Ovary (tissue), 9 donors: ENCODE data around the gene ACAP3. TPM values are rescaled to one million over a fixed set of nuclear protein-coding genes. Genes with fewer than 3 reads are reported as not detected.

Experiments
- DNase-seq, 5 donors: peaks; one replicate each; pipeline ENCODE4 v3.0.0-alpha.2; 2019 to 2020
- H3K27ac ChIP-seq, 2 donors: fragments of 200-600 bp; one replicate each; pipeline versions ENCODE4 v1.5.1 to v1.8.0; 2019 to 2022
- H3K27me3 ChIP-seq: fragments of 200-600 bp; one replicate; pipeline ENCODE4 v1.8.0; 2022
- H3K36me3 ChIP-seq: fragments of 200-600 bp; sonication (generic); one replicate; pipeline ENCODE4 v1.5.1; 2019
- H3K4me1 ChIP-seq: one replicate; pipeline ENCODE4 v1.8.1; 2013; ENCODE audit warnings: mild to moderate bottlenecking, moderate library complexity; ENCODE audit not compliant: insufficient read depth
- H3K4me3 ChIP-seq: fragments of 200-600 bp; sonication (generic); one replicate; pipeline ENCODE4 v1.5.1; 2017
- H3K9me3 ChIP-seq, 2 donors: fragments of 200-600 bp in 1 of 2; sonication (generic) in 1 of 2; one replicate each; pipeline versions ENCODE4 v1.5.1 to v1.8.1; 2013 to 2019; ENCODE audit warnings: mild to moderate bottlenecking in 1 of 2, moderate library complexity in 1 of 2
- EP300 ChIP-seq: sonication (generic); formaldehyde crosslinking; IDR thresholded peaks from one replicate; pipeline ENCODE4 v1.6.1; 2017; ENCODE audit warnings: antibody characterized with exemption
- POLR2A ChIP-seq: fragments of 450-650 bp; IDR thresholded peaks from one replicate; pipeline ENCODE4 v1.6.1; 2017; ENCODE audit warnings: antibody characterized with exemption, mild to moderate bottlenecking, moderate library complexity
- WGBS, 3 donors: extraction: QIAGEN DNeasy Blood & Tissue Kit in 1 of 3; methylation state at CpG; one replicate each; pipeline versions ENCODE4 v1.1.5 to v1.1.7; 2013 to 2017; 5-methylcytosine and 5-hydroxymethylcytosine counted together
- intact Hi-C, 4 donors: fragments of 100-400 bp; cut with DNase I; formaldehyde crosslinking; loops; one replicate each; pipeline versions ENCODE4 v1.11.0 to v1.15.1; 2022 to 2023
- polyA plus RNA-seq, 2 donors: library from polyadenylated mRNA; stranded (reverse); fragments of 200-250 nt in 1 of 2; fragments of 350-450 nt in 1 of 2; fragmentation: Illumina TruSeq in 1 of 2; extraction: RNeasy Lipid Tissue Mini Kit (QIAGEN cat#74804) in 1 of 2; gene quantifications; one replicate each; pipeline ENCODE4 v1.2.3, GENCODE V29; 2013 to 2014
- total RNA-seq, 7 donors: library from RNA; depleted of rRNA in 2 of 7; stranded (reverse); fragments of >200 nt in 2 of 7; fragmentation: NEBNext Ultra II Directional in 3 of 7; extraction: Animal tissue kit (Norgen Biotek cat#: 25700) in 3 of 7; gene quantifications; one replicate each; pipeline versions ENCODE4 v1.1.0 to v1.2.4, GENCODE V29; 2016 to 2023
- TF ChIP-seq, protein P1 (sequence below), 3 donors: fragments of 450-650 bp in 2 of 3; fragments of 200-600 bp in 1 of 3; IDR thresholded peaks; one replicate each; pipeline versions ENCODE4 v1.5.1 to v1.8.0; 2016 to 2022; ENCODE audit warnings: antibody characterized with exemption in 3 of 3, mild to moderate bottlenecking in 1 of 3
- donor health status: DM: no; HTN: no; CAD: no; lungs with moderate emphysema.
- donor health status: DM: no; HTN: no; CAD: no.
- donor health status: Bipolar disorder and iron deficiency.
- donor health status: DM: yes; HTN: yes; CAD: no.
- donor health status: DM: no; HTN: no; CAD: no.
- donor health status: DM: yes; HTN: yes; CAD: no.

ACAP3 gene
- total and polyA plus RNA-seq, 9 donors: 3.5 to 62.4 (median 45.1) TPM

DNA sequence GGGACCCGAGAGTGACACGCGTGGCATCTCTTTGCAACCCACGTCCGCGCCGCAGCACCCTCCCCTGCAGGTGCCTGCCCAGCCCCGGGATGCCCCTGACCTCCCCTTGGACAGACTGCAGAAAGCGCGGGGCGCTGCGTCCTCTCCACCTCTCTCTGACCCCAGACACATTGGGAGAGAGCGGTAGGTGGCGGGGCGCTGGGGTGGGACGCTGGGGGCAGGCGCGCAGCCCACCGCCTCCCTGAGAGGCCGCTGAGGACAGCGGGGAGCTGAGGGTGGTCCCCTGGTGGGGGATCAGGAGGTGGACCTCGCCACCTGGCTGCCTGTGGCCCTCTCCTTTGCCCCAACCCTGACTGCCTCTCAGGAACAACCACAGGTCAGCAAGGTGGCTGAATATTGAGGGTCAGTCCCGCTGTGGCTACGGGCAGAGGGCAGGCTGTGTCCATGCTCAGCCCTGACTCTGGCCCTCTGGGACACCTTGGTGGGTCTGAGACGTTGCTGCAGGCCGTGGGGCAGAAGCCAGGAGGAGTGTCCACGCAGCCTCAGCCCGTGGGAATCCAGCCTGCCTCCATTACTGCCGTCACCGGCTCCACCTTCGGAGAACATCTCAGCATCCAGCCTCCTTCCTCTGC is 33.3 kb downstream of the ACAP3 start:
- TF ChIP-seq, protein P1, sequence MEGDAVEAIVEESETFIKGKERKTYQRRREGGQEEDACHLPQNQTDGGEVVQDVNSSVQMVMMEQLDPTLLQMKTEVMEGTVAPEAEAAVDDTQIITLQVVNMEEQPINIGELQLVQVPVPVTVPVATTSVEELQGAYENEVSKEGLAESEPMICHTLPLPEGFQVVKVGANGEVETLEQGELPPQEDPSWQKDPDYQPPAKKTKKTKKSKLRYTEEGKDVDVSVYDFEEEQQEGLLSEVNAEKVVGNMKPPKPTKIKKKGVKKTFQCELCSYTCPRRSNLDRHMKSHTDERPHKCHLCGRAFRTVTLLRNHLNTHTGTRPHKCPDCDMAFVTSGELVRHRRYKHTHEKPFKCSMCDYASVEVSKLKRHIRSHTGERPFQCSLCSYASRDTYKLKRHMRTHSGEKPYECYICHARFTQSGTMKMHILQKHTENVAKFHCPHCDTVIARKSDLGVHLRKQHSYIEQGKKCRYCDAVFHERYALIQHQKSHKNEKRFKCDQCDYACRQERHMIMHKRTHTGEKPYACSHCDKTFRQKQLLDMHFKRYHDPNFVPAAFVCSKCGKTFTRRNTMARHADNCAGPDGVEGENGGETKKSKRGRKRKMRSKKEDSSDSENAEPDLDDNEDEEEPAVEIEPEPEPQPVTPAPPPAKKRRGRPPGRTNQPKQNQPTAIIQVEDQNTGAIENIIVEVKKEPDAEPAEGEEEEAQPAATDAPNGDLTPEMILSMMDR (IDR thresholded peaks at IDR 0.05): no peak
- TF ChIP-seq POLR2A (no peak), EP300 (no peak)
- Histone ChIP-seq H3K36me3 (no peaks in the 10 kb centered on the region), H3K27me3 (no peaks in the 10 kb centered on the region), H3K4me3 (peak overlapping the region; percentile 82), H3K4me1 (peaks cover 28% of the 10 kb centered on the region), H3K27ac (peak overlapping the region; percentile 40 to 50), H3K9me3 (no peaks in the 10 kb centered on the region)
- WGBS, 3 donors: 11 to 22% (median 13%) methylated on average over 14 to 31 of the region's 31 CpGs
- DNase-seq: peak in 1 of 5 donors; percentile 44
- intact Hi-C loops: no loop called here

DNA sequence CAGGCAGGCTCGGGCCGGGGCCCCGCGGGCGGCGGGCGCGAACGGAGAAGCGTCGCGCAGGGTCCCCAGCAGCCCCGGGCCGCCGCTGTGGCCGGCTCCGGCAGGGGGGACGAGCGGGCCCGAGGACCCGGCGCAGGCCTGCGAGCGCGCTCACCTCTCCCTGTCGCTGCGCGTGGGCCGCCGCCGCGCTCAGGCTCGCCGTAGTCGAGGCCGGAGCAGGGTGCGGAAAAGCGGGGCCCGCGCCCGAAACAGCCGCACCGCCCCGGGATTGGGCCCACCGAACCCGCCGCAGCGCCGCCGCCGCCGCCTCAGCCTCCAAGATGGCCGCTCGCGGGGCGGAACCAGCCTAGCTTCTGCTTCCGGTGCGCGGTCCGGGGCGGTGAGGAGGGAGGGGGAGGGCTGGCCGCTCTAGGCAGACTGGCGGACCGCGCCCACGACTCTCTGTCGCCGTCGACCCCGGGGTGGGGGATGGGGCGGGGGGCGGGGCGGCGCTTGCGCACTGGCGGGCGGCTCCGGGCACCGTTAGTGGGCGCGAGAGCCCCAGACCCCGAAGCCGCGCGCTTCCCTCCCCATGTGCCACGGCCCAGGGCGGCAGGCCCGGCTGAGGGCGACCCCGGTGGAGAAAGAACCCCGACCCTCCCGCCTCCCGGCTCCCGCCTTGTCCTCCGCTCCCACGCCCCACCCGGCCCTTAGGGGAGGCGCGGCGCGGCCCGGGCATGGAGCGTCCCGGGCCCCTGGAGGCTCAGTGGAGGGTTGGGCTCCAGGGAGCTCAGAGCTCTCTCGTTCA is 34.0 kb downstream of the ACAP3 start, which contains the start of gene UBE2J2:
Gene UBE2J2, minus strand, starts transcription at position 343 of the 787 bp plus-strand sequence. CDS start 5,862 bp downstream, outside the sequence.
- no peaks in the 10 kb centered on the region for H3K36me3 ChIP-seq
- no peaks in the 10 kb centered on the region for H3K9me3 ChIP-seq
- no peaks in the 10 kb centered on the region for H3K27me3 ChIP-seq
- peak; percentile 69 for TF ChIP-seq POLR2A
- TF ChIP-seq, protein P1 (IDR thresholded peaks at IDR 0.05): no peak
- H3K27ac ChIP-seq: peak within 1 kb of the TSS; percentile 40 to 50
- intact Hi-C loops: loop anchor here in 1 of 4 donors (1.0 kb wide), 1 partner anchor 76 kb away; the partner anchor contains the start of gene DVL1
- 0 to 1% (median 0%) methylated on average over 8 to 105 of the region's 105 CpGs for WGBS, 3 donors
- peaks cover 28% of the 10 kb centered on the region for H3K4me1 ChIP-seq
- peak within 1 kb of the TSS; percentile 82 for H3K4me3 ChIP-seq
- peak; percentile 93 to 95 (median 95) for DNase-seq

DNA sequence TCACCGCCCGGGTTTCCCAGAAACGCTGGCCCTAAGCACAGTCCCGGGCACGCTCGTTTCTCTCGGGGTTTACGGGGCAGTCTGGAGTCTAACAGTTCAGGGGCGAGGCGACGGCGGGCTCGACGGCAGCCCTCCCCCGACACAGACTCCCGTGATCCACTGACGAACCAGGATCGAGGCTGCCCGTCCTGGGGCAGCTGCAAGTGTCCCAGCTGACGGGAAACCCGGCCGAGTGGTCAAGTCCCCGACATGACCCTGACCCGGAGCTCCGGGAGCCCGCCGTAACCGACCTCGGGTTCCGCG is 34.6 kb downstream of the ACAP3 start:
- TF ChIP-seq EP300 (no peak), POLR2A (no peak)
- TF ChIP-seq, protein P1 (IDR thresholded peaks at IDR 0.05): no peak
- H3K4me3 ChIP-seq: peak overlapping the region; percentile 82
- H3K27me3 ChIP-seq: no peaks in the 10 kb centered on the region
- H3K9me3 ChIP-seq: no peaks in the 10 kb centered on the region
- intact Hi-C loops: loop anchor here in 1 of 4 donors (1.0 kb wide), 1 partner anchor 76 kb away; the partner anchor contains the start of gene DVL1
- DNase-seq: peak in 2 of 5 donors; percentile 51 to 54
- H3K27ac ChIP-seq: peak overlapping the region; percentile 25 to 50
- no peaks in the 10 kb centered on the region for H3K36me3 ChIP-seq
- peaks cover 28% of the 10 kb centered on the region for H3K4me1 ChIP-seq
- 0 to 1% (median 0%) methylated on average over 15 to 31 of the region's 31 CpGs for WGBS, 3 donors

DNA sequence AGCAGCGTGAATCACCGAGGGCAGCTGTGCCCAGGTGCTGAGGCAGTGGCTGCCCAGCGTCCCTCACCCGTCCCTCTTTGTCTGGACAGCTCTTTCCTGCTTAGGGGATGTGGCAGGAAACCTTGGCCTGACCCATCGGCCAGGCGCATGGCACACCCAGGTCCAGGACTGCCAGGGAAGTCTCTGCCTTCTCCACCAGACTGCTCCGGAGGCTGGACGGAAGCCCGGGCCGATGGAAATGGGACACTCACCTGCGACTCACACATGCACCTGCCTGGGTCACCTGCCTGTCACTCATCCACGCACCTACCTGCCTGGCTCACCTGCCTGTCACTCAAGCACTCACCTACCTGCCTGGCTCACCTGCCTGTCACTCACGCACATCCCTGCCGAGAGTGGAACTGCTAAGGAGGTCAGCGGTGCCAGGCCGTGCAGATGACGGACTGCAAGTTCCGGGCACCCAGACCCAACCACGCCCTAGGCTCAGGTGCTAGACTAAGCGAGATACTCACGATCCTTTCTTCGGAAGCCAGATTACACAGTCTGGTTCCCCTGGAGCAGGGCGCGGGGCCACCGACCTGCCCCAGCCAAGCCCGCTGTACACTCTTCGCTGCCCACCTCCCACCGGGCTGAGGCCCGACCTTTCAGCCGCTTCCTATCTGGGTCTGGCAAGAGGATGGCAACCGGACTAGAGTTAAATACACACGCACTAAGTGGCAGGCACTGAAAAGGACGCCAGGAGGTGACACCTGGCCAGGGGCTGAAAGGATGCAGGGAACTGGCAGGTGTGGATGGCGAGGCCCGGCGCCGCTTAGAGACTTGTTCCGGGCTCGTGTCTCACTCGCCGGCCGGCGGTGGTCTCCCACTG is 35.2 kb downstream of the ACAP3 start:
- WGBS, 3 donors: 24 to 42% (median 27%) methylated on average over 40 to 43 of the region's 43 CpGs
- H3K27ac ChIP-seq: no peak overlapping the region
- intact Hi-C loops: loop anchor here in 1 of 4 donors (1.0 kb wide), 1 partner anchor 77 kb away; the partner anchor contains the start of gene DVL1
- DNase-seq: peak in 2 of 5 donors; percentile 39
- no peak for TF ChIP-seq POLR2A
- peaks cover 28% of the 10 kb centered on the region for H3K4me1 ChIP-seq
- H3K9me3 ChIP-seq: no peaks in the 10 kb centered on the region
- H3K27me3 ChIP-seq: no peaks in the 10 kb centered on the region
- no peaks in the 10 kb centered on the region for H3K36me3 ChIP-seq
- peak overlapping the region; percentile 82 for H3K4me3 ChIP-seq
